Measurements from ENCODE around the gene NHSL2. TPM values are rescaled to one million over a fixed set of nuclear protein-coding genes. Genes with fewer than 3 reads are reported as not detected.

NHSL2 gene
- total and polyA plus RNA-seq, 2 of the 13 experiments (the other 11 are each of a cell fraction or from before 2014, with no cell fraction given) = not detected

DNA sequence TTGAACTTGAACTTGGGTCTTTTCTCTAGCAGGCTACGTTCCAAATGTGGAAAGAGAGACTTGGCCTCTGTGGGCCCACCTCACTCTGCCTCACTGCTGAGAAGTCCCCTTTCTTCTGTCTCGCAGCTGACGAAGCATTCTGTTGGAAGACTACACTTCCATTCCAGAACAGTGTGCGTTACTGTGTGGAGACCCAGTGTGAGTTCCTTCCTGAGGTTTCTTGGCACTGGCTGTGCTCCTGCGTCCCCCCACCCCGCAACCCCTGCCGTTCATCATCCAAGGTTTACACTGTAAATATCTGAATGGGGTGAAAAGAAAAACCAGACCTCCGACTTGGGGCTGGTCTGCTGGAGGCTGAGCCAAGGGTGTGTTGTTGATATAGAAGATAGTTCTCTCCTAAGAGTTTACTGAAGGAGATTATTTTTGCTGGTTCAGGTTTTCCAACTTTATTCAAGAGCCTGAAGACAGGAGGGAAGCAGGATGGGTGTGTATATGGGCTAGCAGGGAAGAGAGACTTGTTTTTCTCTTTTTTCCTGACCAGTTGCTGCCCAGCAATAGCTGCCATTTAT lies 34.7 kb downstream of the NHSL2 start:
- Histone ChIP-seq H3K27me3 (ENCODE audit: control insufficient read depth in 1 of 2, insufficient read depth in 2 of 2, low read length in 2 of 2) (no peaks in the 10 kb centered on the region), H2AFZ (ENCODE audit: low read length) (no peak overlapping the region), H3K9ac (ENCODE audit: insufficient read depth, low read depth, low read length) (no peak overlapping the region), H4K20me1 (ENCODE audit: insufficient read depth, low read length) (no peaks in the 10 kb centered on the region), H3K9me3 (ENCODE audit: low read length) (no peaks in the 10 kb centered on the region), H3K79me2 (ENCODE audit: insufficient read depth, low read length) (no peaks in the 10 kb centered on the region), H3K27ac (ENCODE audit: extremely low read length, insufficient read depth, low read length) (no peak overlapping the region), H3K4me3 (replicated peaks in 1 of 3; ENCODE audit: insufficient read depth in 1 of 3, low read depth in 2 of 3, low read length in 3 of 3) (no peak overlapping the region), H3K4me1 (ENCODE audit: insufficient read depth, low read length) (no peaks in the 10 kb centered on the region), H3K36me3 (replicated peaks in 1 of 2; ENCODE audit: control insufficient read depth in 1 of 2, insufficient read depth in 2 of 2, low read length in 2 of 2) (no peaks in the 10 kb centered on the region), H3K4me2 (ENCODE audit: low read depth, low read length) (no peak overlapping the region)
- TF ChIP-seq MATR3 (CRISPR knock-in tag; IDR thresholded peaks at IDR 0.05) = no peak
- no peak for TF ChIP-seq LCORL (IDR thresholded peaks at IDR 0.05)
- TF ChIP-seq LCORL (CRISPR knock-in tag; IDR thresholded peaks at IDR 0.05) = no peak
- no peak for TF ChIP-seq ZNF136 (CRISPR knock-in tag; IDR thresholded peaks at IDR 0.05; ENCODE audit: low read depth)
- TF ChIP-seq SATB2 (CRISPR knock-in tag; IDR thresholded peaks at IDR 0.05) = no peak
- TF ChIP-seq STAT6 (CRISPR knock-in tag; IDR thresholded peaks at IDR 0.05; ENCODE audit: borderline replicate concordance) = no peak
- no peak for TF ChIP-seq CBX5 (CRISPR knock-in tag; IDR thresholded peaks at IDR 0.05; ENCODE audit: borderline replicate concordance)
- no peak for TF ChIP-seq ZNF143 (CRISPR knock-in tag; IDR thresholded peaks at IDR 0.05)
- no peak for TF ChIP-seq ZFP82 (CRISPR knock-in tag; IDR thresholded peaks at IDR 0.05; ENCODE audit: borderline replicate concordance)
- TF ChIP-seq, protein P1, sequence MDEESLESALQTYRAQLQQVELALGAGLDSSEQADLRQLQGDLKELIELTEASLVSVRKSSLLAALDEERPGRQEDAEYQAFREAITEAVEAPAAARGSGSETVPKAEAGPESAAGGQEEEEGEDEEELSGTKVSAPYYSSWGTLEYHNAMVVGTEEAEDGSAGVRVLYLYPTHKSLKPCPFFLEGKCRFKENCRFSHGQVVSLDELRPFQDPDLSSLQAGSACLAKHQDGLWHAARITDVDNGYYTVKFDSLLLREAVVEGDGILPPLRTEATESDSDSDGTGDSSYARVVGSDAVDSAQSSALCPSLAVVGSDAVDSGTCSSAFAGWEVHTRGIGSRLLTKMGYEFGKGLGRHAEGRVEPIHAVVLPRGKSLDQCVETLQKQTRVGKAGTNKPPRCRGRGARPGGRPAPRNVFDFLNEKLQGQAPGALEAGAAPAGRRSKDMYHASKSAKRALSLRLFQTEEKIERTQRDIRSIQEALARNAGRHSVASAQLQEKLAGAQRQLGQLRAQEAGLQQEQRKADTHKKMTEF (CRISPR knock-in tag; IDR thresholded peaks at IDR 0.05) = no peak
- TF ChIP-seq XRCC5 (optimal IDR thresholded peaks at IDR 0.05; ENCODE audit: low read length) = no peak
- TF ChIP-seq, protein P2, sequence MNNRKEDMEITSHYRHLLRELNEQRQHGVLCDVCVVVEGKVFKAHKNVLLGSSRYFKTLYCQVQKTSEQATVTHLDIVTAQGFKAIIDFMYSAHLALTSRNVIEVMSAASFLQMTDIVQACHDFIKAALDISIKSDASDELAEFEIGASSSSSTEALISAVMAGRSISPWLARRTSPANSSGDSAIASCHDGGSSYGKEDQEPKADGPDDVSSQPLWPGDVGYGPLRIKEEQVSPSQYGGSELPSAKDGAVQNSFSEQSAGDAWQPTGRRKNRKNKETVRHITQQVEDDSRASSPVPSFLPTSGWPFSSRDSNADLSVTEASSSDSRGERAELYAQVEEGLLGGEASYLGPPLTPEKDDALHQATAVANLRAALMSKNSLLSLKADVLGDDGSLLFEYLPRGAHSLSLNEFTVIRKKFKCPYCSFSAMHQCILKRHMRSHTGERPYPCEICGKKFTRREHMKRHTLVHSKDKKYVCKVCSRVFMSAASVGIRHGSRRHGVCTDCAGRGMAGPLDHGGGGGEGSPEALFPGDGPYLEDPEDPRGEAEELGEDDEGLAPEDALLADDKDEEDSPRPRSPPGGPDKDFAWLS (CRISPR knock-in tag; IDR thresholded peaks at IDR 0.05; ENCODE audit: borderline replicate concordance) = no peak
- TF ChIP-seq CEBPZ (IDR thresholded peaks at IDR 0.05; ENCODE audit: low read length) = no peak
- TF ChIP-seq PRMT3 (CRISPR knock-in tag; IDR thresholded peaks at IDR 0.05; ENCODE audit: borderline replicate concordance, low read depth) = no peak
- no peak for TF ChIP-seq ARNTL (CRISPR knock-in tag; IDR thresholded peaks at IDR 0.05)
- no peak for TF ChIP-seq AHR (CRISPR knock-in tag; IDR thresholded peaks at IDR 0.05)
- CTCF ChIA-PET (ENCODE audit: low intra/inter-chr PET ratio, low total read pairs) = no interaction called here
- ATAC-seq (no peak), FAIRE-seq (no peak), DNase-seq (ENCODE audit: low spot score) (no peak)
- intact Hi-C loops (cut with micrococcal nuclease; ENCODE audit: unreplicated experiment) (no loop called here), in situ Hi-C loops (cut with HindIII; ENCODE audit: extremely low pct_ligation_motif_present, low pct_unique_long_range_greater_than_20kb) (no loop called here)
- WGBS (ENCODE audit: low lambda C conversion rate) = 6% methylated on average over 5 of the region's 8 CpGs
- POLR2A ChIA-PET = no interaction called here
- no TSS peak for BruUV-seq (replicated peaks)

Measured in HepG2 (cell line).